ENCODE results near the gene SPTBN1. TPM values are rescaled to one million over a fixed set of nuclear protein-coding genes. Genes with fewer than 3 reads are reported as not detected.

SPTBN1 gene
- total and polyA plus RNA-seq, 2 of the 13 experiments (the other 11 are each of a cell fraction or from before 2014, with no cell fraction given), result 123 to 299 TPM

- TF ChIP-seq ZBTB4 (CRISPR knock-in tag; IDR thresholded peaks at IDR 0.05; ENCODE audit: borderline replicate concordance), result no peak
- TF ChIP-seq SUZ12 (IDR thresholded peaks at IDR 0.05; ENCODE audit: low read depth, low read length), result no peak
- TF ChIP-seq TGIF2 (CRISPR knock-in tag; IDR thresholded peaks at IDR 0.05), result no peak
- no peak for TF ChIP-seq RAD21 (CRISPR knock-in tag; IDR thresholded peaks at IDR 0.05)
- no peak for TF ChIP-seq ZNF263 (CRISPR knock-in tag; IDR thresholded peaks at IDR 0.05)
- TF ChIP-seq NR2F2 (IDR thresholded peaks at IDR 0.05; ENCODE audit: borderline replicate concordance, low read depth), result no peak
- TF ChIP-seq ZBTB33 (CRISPR knock-in tag; IDR thresholded peaks at IDR 0.05), result peak; percentile 79
- TF ChIP-seq ZNF17 (CRISPR knock-in tag; IDR thresholded peaks at IDR 0.05), result no peak
- TF ChIP-seq POGZ (CRISPR knock-in tag; IDR thresholded peaks at IDR 0.05), result no peak
- 0 out of 2 replicates have a peak, but pooled peaks have one; percentile 7 for TF ChIP-seq FOXA3 (CRISPR knock-in tag; IDR thresholded peaks at IDR 0.05)
- no peak for TF ChIP-seq TCF7L2 (IDR thresholded peaks at IDR 0.05; ENCODE audit: low read depth, low read length)
- TF ChIP-seq ZNF12 (CRISPR knock-in tag; IDR thresholded peaks at IDR 0.05), result no peak
- TF ChIP-seq SAFB2 (CRISPR knock-in tag; IDR thresholded peaks at IDR 0.05; ENCODE audit: borderline replicate concordance, low read depth), result no peak
- TF ChIP-seq HNRNPUL1 (IDR thresholded peaks at IDR 0.05; ENCODE audit: low read depth, low read length), result 0 out of 2 replicates have a peak, but pooled peaks have one; percentile 43
- no peak for TF ChIP-seq ZNF691 (CRISPR knock-in tag; IDR thresholded peaks at IDR 0.05; ENCODE audit: borderline replicate concordance, low read depth)
- TF ChIP-seq TOE1 (CRISPR knock-in tag; IDR thresholded peaks at IDR 0.05), result no peak
- no peak for TF ChIP-seq ZNF432 (CRISPR knock-in tag; IDR thresholded peaks at IDR 0.05; ENCODE audit: borderline replicate concordance)
- no peak for TF ChIP-seq MYC (CRISPR knock-in tag; IDR thresholded peaks at IDR 0.05; ENCODE audit: borderline replicate concordance)
- TF ChIP-seq MIXL1 (CRISPR knock-in tag; IDR thresholded peaks at IDR 0.05), result no peak
- no peak for TF ChIP-seq ATF4 (CRISPR knock-in tag; IDR thresholded peaks at IDR 0.05)
- TF ChIP-seq ZMYM4 (CRISPR knock-in tag; IDR thresholded peaks at IDR 0.05), result no peak
Measured at GRCh38 chr2:54671875-54672589, 215.9 kb downstream of the SPTBN1 start (continued).
